Nucleus accumbens (tissue), 56 donors: ENCODE measurements around the gene PDE6B.
A peak's percentile ranks its signal among the peaks of the same experiment; 100 is the strongest.
"Not testable (repeated sequence)": the region's sequence is repeated elsewhere in the genome, so short reads cannot be mapped to it uniquely, and the experiment has no call there.

ENCODE experiments used
- DNase-seq, 56 donors: peaks; one replicate each; lab custom pipeline; 2025; lab: John Stamatoyannopoulos, UW

Gene PDE6B

DNA sequence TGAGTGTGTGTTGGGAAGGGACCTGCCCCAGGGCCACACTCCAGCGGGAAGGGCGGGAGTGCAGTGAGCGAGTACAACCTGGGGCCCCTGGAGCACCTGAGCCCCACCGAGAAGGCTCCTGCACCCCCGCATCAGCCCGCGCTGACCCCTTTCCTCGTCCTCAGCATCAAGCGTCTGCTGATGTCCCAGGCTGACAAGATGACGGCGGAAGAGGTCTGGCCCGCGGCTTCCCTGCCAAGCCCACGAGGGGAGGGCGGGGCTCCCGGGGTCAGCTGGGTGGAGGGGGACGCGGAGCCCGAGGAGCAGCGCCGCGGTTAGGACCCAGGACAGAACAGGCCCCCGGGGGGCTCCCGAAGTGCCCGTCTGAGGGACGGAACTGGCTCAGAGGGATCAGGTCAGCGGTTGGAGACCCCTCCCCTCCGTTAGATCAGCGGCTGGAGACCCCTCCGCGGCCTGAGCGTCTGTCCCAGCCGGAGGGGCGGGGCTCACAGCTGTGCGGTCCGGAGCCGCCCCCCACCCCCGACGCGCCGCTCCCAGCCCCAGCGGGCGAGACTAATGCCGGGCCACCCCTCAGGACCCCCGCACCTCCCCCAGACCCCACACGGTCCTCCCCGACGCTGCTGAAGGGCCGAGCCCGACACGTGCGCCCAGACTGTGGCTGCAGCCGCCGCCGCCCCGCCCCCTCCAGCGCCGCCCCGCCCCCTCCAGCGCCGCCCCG is 55.7 kb downstream of the PDE6B start:
- DNase-seq, result peak in 9 of 56 donors; percentile 14 to 69 (median 29)

DNA sequence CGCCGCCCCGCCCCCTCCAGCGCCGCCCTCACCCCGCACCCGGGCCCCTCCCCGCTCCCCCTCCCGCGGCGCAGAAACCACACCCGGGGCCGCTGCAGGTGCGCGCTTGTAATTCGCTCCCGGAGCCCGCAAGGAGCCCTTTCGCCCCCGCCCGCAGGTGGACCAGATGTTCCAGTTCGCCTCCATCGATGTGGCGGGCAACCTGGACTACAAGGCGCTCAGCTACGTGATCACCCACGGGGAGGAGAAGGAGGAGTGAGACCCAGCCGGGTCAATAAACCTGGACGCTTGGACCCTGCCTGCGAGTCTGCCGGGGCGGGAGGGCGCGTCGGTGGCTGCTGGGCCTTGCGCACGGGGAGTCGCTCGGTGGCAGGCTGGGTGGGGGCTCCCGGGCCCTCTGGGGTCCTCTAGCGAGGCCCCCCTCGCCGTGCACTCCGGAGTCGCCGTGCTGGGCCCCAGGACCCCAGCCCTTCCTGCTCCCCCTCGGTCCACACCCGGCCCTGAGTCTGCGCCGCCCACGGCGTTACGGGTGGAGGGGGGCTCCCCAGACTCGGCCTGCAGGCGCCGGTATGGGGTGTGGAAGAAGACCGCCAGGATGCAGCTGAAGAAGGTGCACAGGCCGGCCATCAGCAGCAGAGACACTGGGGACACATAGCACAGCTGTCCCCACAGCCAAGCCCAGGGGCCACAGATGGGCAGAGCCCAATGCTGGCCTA is 56.5 kb downstream of the PDE6B start:
- DNase-seq, result peak in 1 of 56 donors; percentile 28

DNA sequence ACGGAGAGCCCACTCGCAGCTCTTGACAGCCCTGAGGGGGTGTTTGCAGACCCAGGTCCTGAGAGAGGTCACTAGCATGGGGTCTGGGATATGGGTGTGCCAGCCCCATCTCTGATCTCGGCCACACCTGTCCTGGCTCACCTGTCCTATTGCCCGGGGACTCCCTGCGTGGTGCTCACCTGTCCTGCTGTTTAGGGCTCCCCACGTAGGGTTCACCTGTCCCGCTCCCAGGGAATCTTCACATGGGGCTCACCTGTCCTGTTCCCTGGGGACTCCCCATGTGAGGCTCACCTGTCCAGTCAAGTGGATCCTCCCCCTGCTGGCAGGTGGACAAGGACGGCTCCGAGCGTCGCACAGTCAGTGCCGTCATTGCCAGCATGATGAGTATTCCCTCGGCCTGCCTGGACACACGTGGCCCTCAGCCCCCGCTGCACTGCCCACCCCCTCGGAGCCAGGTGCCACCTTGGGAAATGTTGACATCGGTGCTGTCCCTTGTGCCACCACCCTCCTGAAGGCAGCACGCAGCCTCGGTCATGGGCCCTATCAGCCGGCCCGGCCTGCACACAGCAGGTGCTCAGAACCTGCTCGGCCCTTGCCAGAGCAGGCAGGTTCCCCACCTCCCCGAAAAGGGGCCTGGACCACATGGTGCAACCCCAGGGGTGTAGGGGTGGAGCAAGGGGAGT is 57.3 kb downstream of the PDE6B start:
- DNase-seq, result no peak

DNA sequence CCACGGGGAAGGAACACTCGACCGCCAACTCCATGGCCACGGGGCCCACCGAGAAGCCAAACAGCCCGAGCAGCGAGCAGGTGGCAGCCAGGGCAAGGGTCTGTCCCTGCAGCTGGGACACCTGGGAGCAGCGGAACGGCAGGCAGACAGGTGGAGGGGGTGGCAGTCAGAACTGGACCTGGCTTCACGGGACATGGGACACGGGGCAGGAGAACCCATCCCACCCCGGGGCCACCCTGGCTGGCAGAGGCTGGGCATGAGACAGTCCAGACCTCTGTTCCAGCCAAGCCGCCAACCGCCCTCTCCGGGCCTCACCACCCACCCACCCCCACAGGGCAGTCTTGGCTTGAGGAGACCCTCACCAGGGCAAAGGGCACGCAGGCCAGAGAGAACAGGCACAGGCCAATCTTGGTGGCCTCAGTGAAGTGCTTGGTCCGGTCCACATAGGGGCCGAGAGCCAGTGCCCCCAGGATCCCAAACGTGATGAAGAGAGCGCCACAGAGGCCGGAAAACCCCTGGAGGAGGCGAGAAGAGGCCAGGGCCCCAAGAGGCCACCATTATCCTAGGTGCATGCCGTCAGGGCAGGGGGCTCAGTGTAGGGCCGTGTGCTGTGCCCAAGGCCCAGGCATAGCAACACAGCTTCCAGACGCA is 58.0 kb downstream of the PDE6B start:
- no peak for DNase-seq

DNA sequence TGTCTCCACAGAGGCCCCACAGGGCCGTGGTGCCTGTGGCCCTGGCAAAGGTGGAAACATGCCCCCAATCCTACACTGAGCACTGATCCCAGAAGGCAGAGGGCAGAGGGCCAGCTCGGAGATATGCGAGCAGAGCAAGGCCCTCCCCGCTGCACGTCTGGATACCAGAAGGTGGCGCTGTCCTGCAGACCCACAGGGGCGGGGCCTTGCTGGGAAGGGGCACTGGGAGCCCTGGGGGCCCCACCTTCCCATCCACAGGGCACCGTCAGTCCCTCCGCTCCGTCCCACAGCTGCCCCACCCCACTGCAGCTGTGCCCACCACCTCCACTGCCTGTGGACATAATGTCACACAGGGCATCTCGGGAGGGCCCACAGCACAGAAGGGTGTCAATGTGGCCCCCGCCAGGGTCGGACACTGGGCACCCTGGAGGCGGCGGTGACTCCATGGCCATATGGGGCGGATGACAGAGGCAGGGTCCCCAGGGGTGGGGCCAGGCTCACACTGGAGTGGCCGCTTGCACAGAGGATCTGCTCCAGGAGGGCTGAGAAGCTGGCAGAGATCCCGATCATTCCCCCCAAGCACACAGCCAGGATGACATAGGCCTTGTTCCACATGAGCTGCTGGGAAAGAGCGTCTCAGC is 58.7 kb downstream of the PDE6B start:
- peak in 44 of 56 donors; percentile 16 to 80 (median 44) for DNase-seq

DNA sequence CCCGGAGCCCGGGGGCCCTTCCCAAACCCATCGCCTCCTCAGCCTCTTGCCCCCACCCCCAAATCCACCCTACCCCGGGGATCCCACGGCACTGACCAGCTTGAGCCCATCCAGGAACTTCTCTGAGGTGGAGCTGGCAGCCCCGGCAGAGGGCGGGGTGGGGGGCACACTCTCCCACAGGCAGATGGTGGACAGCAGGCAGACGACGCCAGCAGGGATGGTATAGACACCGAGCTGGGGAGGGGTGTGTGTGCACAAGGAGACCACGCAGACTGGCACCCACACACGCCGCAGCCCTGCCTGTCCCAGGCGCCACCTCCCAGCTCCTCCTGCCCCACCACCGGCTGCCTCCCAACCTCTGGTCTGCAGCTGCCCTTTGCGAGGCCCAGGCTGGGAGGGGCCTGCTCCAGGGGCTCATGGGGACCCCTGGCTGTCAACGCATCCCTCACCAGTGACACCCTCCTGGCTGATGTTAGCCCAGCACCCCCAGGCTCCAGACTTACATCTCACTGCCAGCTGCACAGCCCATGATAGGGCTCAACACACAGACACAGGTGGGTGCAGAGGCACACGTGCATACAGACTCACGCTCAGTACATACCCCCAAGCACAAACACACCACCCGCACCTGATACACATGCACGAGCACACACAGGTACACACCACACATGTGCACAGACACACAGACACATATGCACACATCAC is 59.4 kb downstream of the PDE6B start:
- no peak for DNase-seq

DNA sequence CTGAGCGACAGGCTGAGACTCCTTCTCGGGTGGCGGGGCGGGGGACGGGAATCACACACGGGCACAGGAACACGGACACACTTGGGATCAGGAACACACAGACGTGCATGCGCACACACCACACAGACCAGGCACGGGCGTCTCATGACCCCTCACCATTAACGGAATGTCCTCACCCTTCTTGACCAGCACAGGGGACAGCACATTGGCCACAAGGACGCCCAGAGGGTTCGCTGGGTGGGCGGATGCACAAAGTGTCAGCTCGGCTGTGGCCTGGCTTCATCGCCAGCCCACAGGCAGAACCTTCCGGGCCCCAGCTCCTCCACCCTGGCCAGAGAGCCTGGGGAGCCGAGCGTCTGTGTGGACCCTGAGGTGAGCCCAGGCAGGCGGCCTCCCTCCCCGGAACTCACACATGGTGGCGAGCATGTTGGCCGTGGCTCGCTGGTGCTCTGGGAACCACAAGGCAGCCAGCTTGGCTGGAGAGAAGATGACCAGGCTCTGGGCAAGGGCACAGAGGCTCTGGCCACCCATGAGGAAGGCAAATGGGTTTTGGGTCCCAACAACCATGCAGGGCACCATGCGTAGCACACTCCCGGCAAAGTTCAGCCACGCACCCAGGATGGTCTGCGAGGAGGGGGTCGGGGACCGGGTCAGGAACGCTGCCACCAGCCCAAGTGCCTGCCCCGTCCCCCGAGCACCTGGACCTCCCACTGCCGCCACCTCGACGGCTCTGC is 60.5 kb downstream of the PDE6B start:
- no peak for DNase-seq

DNA sequence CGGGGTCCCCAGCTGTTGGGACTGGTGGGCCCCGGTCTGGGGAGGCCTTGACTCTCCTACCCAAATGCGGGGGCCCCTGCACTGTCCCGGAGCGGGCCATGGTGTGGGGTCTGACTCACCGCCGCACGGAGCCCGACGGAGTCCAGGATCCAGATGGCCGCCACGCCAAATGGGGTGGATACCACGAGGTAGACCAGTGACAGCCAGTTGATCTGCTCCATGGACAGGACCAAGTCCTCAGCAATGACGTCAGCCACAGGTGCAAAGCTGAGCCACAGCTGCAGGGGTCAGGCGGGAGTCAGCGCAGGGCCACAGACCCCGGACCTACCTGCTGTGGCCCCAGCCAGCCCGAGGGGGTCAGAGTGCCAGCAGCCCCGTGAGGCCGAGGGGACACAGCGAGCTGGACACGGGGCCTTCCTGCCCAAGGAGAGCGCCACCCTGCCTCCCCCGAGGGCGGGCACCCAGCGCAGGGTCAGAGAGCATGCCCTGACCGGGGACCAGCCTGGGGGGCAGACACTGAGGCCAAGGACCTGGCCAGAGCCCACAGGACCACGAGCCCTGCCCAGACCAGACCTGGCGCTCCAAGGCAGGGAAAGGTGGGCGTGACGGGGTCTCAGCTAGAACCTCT is 61.2 kb downstream of the PDE6B start:
- DNase-seq, result no peak

DNA sequence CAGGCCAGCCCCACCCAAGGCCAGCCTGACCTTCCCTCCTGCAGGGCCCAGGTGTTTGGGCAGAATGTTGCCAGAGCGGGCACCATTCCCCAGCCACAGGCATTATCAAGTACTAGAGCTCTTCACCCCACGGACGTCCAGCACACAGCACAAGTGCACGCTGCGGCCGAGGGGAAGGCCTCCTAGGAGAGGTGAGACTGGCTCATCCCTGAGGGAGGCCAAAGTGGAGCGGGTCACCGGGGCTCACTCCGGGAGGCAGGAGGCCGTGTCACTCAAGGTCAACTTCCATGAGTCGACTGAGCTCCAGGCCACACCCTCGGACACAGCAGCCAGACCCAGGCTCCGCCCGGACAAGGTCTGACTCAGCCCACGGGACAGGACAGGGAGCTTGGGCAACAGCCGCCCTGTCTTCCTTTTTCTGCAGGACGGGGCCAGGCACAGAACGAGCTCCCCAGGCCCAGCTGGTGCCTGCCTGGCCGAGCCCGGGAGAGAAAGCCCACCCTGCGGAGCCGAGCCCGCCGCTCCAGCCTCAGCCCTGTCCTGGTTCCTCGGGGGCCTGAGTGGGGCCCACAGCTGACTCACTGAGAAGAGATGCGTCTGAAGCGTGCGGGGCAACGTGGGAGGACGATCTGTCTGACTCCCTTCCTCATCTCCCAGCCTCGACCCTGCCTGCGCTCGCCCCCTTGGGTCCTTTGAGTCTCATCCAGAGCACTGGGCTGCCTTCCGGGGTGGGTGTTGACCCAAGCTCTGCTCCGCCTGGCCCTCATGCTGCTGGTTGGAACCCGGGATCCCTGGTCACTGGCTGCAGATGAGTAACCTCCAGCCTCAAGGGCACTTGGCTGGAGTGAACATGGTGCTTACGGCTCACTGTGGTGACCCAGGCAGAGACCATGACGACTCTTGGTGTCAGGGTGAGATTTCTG is 61.9 kb downstream of the PDE6B start:
- DNase-seq, result peak in 2 of 56 donors; percentile 24 to 32

DNA sequence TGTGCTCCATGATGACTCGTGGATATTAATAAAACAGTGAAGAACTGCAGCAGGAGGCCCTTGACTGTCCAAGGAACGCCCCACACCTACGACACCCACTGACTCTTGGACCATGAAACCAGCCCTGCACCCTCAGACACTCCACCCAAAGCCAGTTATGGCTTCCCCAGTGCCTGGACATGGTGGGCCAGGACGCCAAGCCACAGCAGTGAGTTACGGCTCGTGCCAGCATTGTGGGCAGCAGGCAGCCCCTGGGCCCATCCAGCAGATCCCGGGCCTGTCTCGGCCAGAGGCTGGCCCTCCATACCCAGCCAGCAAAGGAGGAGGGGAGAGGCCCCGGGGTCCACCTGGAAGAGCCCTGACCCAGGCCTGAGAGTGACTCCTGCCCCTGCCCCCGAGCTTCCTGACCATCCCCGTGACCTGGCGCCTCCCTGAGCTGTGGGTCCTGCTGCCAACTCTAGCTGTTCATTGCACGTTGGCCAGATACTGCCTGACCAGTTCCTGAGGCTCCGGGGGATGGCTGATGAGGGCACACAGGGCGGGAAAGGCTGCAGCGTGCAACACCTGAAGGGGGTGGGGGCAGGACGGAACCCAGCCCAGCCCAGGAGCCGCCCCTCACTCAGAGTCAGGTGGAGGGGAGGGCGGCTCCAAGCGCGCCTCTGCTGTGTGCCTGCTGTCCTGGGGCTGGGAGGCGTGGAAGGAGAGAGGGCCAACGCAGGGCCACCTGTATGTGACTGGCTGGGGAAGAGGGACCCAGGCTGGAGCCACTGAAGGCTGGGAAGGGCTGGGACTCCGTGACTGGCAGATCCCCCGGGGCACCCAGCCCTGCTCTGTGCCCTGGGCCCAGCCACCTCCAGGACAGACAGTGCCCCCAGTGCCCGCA is 62.8 kb downstream of the PDE6B start:
- DNase-seq, result no peak

DNA sequence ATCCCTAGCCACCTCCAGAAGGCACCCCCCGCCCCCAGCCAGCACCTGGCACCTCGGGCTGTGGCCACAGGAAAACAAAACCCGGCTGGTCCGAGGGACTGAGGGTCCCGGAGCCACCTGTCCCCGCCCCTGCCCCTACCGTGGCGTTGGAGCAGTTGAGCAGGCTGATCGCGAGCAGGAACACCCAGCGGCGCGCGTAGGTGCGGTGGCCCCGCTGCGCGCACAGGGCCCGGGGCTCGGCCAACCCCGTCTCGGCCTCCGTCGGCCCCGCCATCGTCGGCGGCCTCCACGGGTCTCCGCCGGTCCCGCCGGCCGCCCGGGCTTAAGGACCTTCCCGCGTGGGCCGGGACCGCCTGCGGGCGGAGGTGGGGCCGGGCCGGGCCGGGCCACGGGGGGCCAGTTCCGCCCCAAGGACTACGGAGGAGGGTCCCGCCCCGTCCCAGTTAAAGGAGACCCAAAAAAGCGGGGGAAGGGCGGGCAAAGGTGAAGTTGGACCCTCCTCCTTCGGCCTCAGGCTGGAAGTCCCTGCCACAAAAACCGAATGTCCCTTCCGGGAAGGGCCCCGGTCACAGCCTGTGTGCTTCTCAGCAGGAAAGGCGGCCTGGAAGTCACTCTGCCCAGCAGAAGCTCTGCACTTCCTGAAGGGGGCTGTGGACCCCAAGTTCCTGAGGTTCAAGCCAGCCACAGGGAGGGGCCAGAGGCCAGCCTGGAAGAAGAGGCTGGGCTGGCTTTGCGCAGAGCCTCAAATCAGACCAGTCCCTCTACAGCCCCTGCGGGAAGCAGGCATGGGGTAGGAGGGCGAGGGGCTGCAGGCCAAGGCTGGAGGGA is 63.7 kb downstream of the PDE6B start, which contains the start of gene SLC49A3:
TSS of gene SLC49A3 (minus strand) at position 298 of the 828 bp plus-strand sequence. CDS start at position 274, 24 bp downstream.
- DNase-seq, result no peak

DNA sequence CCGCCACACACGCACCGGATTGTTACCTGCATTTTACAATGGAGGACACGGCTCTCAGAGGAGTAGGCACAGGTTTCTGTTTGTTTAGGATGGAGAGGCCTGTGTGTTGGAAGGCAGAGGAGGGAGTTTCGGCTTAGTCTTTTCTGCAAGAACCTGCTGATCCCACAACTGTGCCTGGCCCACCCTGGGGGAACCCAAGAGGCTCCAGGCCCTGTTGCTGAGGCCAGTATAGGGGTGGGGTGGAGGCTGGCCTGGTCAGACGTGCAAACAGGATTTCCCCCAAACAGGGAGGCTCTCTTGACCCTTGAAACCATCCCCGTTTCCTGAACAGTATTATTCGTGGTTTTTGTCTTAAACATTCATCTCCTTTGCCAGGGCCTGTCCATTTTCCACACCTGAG is 64.3 kb downstream of the PDE6B start:
- DNase-seq, result no peak

DNA sequence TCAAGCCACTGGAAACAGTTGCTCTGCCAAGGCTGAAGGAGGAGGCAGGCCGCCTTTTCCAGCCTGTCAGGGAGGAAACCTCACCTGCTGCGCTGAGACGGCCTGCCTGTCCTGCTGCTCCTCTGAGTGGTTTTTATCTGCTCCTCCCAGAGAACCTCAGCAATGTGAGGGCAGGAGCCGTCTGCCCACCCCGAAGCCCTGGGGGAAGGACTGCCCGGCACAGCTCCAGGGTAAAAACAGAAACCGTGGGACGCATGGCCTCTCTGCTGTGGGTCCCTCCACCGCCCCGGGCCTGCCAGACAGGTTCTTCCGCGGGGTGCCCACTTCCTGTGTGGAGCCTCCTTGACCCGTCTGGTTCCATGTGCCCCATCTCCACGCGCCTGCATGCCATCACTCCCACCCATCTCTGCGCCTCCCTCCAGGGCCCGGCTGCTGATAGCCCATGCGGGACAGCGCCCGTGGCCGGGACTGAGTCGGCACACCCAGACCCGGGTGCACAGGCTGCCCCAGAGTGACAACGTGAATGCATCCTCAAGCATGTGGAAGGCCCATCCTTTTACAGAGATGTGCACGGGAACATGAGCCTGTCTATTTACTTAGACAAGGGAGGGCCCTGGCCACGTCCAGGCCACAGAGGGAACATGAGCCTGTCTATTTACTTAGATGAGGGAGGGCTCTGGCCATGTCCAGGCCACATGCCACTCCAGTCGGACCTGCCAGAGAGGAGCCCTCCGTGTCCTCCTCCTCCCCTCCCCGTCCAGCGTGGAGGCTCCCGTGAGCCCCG is 67.6 kb downstream of the PDE6B start:
- DNase-seq, result no peak

DNA sequence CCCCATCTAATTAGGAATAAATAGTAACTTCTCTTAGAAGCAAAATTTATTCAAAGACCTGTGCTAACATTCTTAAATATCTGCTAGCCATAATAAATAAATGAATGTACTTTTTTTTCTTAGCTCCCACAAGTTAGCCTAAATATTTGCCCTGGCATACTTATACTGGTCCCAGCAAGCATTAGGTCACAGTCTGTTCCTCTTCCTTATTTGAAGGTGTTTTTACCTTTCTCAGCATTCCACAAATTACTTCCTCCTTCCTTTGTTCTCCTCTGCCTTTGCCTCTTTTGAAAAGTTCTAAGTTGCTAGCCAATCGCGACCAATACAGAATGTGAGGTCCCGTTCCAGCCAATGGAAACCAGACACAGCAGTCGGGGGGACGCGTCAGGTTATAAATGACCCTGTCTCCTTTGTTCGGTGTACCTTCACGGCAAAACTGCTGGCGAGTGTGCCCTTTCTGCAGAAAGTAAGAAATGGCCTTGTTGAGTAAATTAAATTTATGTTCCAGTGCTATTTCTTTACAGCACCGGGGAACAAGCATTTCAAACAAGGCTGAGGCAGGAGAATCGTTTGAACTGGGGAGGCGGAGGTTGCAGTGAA is 69.1 kb downstream of the PDE6B start:
- DNase-seq, result not testable (repeated sequence)
